ENCODE data around the gene CXCL12. TPM values are rescaled to one million over a fixed set of nuclear protein-coding genes. Genes with fewer than 3 reads are reported as not detected.

The CXCL12 gene
- total and polyA plus RNA-seq, 2 donors (not counting 3 experiments of a cell fraction or from before 2014, with no cell fraction given): 0.35 to 1.4 TPM

- TF ChIP-seq MAX (IDR thresholded peaks at IDR 0.05; ENCODE audit: insufficient read depth, insufficient read length): no peak
- TF ChIP-seq POLR2A (IDR thresholded peaks at IDR 0.05; ENCODE audit: low read depth, low read length): no peak
- TF ChIP-seq CTCF (IDR thresholded peaks at IDR 0.05; ENCODE audit: extremely low read depth in 1 of 2, insufficient read depth in 1 of 2, low read depth in 1 of 2, low read length in 2 of 2): no peak
- TF ChIP-seq JUN (IDR thresholded peaks at IDR 0.05; ENCODE audit: borderline replicate concordance, insufficient read depth, insufficient read length, low read depth): no peak
- TF ChIP-seq FOS (IDR thresholded peaks at IDR 0.05; ENCODE audit: borderline replicate concordance, insufficient read depth, low read length): no peak
- no peak for TF ChIP-seq GATA2 (IDR thresholded peaks at IDR 0.05; ENCODE audit: insufficient read depth, insufficient read length, low read depth, low read length)
- TF ChIP-seq POLR2AphosphoS5 (IDR thresholded peaks at IDR 0.05; ENCODE audit: insufficient read depth, low read depth, low read length): no peak
- TF ChIP-seq MYC (IDR thresholded peaks at IDR 0.05; ENCODE audit: low read depth, low read length): no peak
- TF ChIP-seq EZH2 (IDR thresholded peaks at IDR 0.05; ENCODE audit: borderline replicate concordance, low read depth, low read length, severe bottlenecking): no peak
- Histone ChIP-seq H3K36me3 (ENCODE audit: control insufficient read depth in 2 of 2, extremely low read depth in 1 of 2, insufficient read depth in 2 of 2, low read length in 2 of 2) (no peaks in the 10 kb centered on the region), H3K9me3 (replicated peaks; ENCODE audit: control insufficient read depth, insufficient read depth, low read length) (no peaks in the 10 kb centered on the region), H3K27me3 (ENCODE audit: control insufficient read depth in 2 of 2, insufficient read depth in 2 of 2, low read length in 2 of 2) (no peaks in the 10 kb centered on the region), H3K9ac (replicated peaks; ENCODE audit: extremely low read depth, insufficient read depth, low read length) (no peak overlapping the region), H4K20me1 (replicated peaks; ENCODE audit: control insufficient read depth, extremely low read depth, insufficient read depth, low read length) (peaks cover under 1% of the 10 kb centered on the region), H3K9me1 (replicated peaks; ENCODE audit: control insufficient read depth, extremely low read depth, insufficient read depth, low read length) (no peaks in the 10 kb centered on the region), H3K27ac (ENCODE audit: insufficient read depth, low read depth, low read length) (no peak overlapping the region), H3K79me2 (ENCODE audit: control insufficient read depth, insufficient read depth, low read length) (no peaks in the 10 kb centered on the region), H3K4me2 (ENCODE audit: insufficient read depth, low read length) (no peak overlapping the region), H2AFZ (ENCODE audit: low read depth, low read length) (no peak overlapping the region), H3K4me3 (replicated peaks in 1 of 3; ENCODE audit: insufficient read depth in 1 of 3, low read depth in 1 of 3, low read length in 3 of 3) (no peak overlapping the region), H3K4me1 (ENCODE audit: control insufficient read depth, extremely low read depth, insufficient read depth, low read length) (no peaks in the 10 kb centered on the region)
- intact Hi-C loops (cut with micrococcal nuclease): loop anchor here (10.0 kb wide), 1 partner anchor 332 kb away; no protein-coding TSS in a partner anchor
- ChIA-PET CTCF (no interaction called here), POLR2A (no interaction called here)
- no peak for DNase-seq (ENCODE audit: low read depth, low spot score)
- dilution Hi-C loops (cut with MboI; ENCODE audit: extremely low pct_ligation_motif_present, low sequenced_read_pairs): no loop called here
- BruUV-seq (replicated peaks): no TSS peak
- no peak for FAIRE-seq
These were observed 8.2 kb upstream of the CXCL12 start for GRCh38 chr10:44393051-44393630.

Data from endothelial cell of umbilical vein (primary cell).